ENCODE data around the gene DDX27.
"Not testable (repeated sequence)": the region's sequence is repeated elsewhere in the genome, so short reads cannot be mapped to it uniquely, and the experiment has no call there.

Gene DDX27

GRCh38 chr20:49219091-49219923, at the start of gene DDX27:
Gene DDX27, plus strand, starts transcription at chr20:49219416. Its CDS starts 33 bp downstream, at chr20:49219449.
- peak; percentile 96 for DNase-seq

GRCh38 chr20:49169547-49169946, 49.7 kb upstream of the DDX27 start:
- no peak for DNase-seq

- no peak for DNase-seq
Observed at GRCh38 chr20:49170714-49171113, 48.5 kb upstream of the DDX27 start.

GRCh38 chr20:49171909-49172308, 47.3 kb upstream of the DDX27 start:
- no peak for DNase-seq

- no peak for DNase-seq
Observed at GRCh38 chr20:49172413-49172812, 46.8 kb upstream of the DDX27 start.

GRCh38 chr20:49174183-49174582, 45.0 kb upstream of the DDX27 start:
- no peak for DNase-seq

GRCh38 chr20:49179368-49180277, 39.6 kb upstream of the DDX27 start:
- no peak for DNase-seq

GRCh38 chr20:49181265-49181877, 37.8 kb upstream of the DDX27 start:
- DNase-seq = no peak

- DNase-seq = no peak
Observed at GRCh38 chr20:49183444-49183843, 35.8 kb upstream of the DDX27 start.

- DNase-seq = not testable (repeated sequence)
Observed at GRCh38 chr20:49184084-49184501, 35.1 kb upstream of the DDX27 start.

- DNase-seq = no peak
Observed at GRCh38 chr20:49184691-49185070, 34.5 kb upstream of the DDX27 start.

- no peak for DNase-seq
Observed at GRCh38 chr20:49185071-49185761, 34.0 kb upstream of the DDX27 start.

- DNase-seq = peak; percentile 70 to 79
Observed at GRCh38 chr20:49186535-49187329, 32.5 kb upstream of the DDX27 start.

GRCh38 chr20:49187330-49187850, 31.8 kb upstream of the DDX27 start:
- DNase-seq = peak; percentile 5 to 30

GRCh38 chr20:49187851-49188641, 31.2 kb upstream of the DDX27 start, which contains the start of gene STAU1:
Gene STAU1, minus strand, starts transcription at chr20:49188334. Its CDS starts 22,133 bp downstream, at chr20:49166201.
- DNase-seq = peak; percentile 90 to 92

GRCh38 chr20:49192944-49193518, 26.2 kb upstream of the DDX27 start:
- not testable (repeated sequence) for DNase-seq

- DNase-seq = no peak
Observed at GRCh38 chr20:49199729-49200293, 19.4 kb upstream of the DDX27 start.

GRCh38 chr20:49203011-49203410, 16.2 kb upstream of the DDX27 start:
- DNase-seq = no peak

GRCh38 chr20:49203746-49204145, 15.5 kb upstream of the DDX27 start:
- DNase-seq = no peak

- DNase-seq = peak in 1 of 2 experiments; percentile 23
Observed at GRCh38 chr20:49207076-49207475, 12.1 kb upstream of the DDX27 start.
